ENCODE data around the gene GALC.

GRCh38 chr14:87894920-87895319, 98.1 kb downstream of the GALC start:
- no peak for TF ChIP-seq CTCF (conservative IDR thresholded peaks at IDR 0.05)
- no peak for TF ChIP-seq ZFX (IDR thresholded peaks at IDR 0.05)
